Measurements from ENCODE around the gene ELMOD1. TPM values are rescaled to one million over a fixed set of nuclear protein-coding genes. Genes with fewer than 3 reads are reported as not detected.
"Not testable (repeated sequence)": the region's sequence is repeated elsewhere in the genome, so short reads cannot be mapped to it uniquely, and the experiment has no call there.

The ELMOD1 gene
- total and polyA plus RNA-seq, 10 of the 15 experiments (the other 5 are each of a cell fraction or from before 2014, with no cell fraction given), result not detected

DNA sequence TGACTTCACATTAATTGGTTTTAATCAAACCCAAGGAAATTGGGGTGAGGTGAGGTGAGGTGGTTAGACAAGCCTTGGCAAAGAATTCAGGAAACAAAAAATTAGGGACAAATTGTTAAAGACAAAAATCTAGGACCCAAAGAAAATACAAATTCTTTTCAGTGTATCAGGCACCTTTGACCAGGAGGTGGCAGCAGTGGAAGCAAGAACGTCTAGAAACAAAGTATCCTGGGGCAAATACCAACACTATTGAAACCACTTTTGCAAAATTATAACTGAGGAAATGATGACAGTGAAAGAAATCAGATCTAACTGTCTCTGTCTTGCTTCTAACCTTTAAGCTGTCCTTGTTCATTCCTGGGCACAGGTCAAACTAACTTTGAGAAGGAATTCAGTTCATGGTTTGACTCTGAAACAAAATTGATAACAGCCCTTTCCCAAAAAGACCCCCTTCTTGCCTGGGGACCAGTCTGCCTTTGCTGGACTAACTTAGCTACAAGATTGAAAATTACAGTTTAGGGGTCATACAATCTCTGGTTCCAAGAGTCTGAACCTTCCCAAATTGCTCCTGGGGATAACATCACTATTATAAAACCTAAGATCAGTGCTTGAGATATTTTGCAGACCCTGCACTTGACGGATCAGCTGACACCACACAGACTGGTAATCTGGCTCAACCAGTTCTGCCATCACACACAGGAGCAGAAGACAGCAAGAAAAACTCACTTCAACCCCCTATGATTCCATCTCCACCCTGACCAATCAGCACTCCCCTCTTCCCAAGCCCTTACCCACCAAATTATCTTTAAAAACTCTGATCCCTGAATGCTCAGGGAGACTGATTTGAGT is 14.2 kb upstream of the ELMOD1 start:
- H3K79me2 ChIP-seq (ENCODE audit: control insufficient read depth, insufficient read depth, low read length); H3K4me3 ChIP-seq; BruUV-seq (replicated peaks); H3K9me3 ChIP-seq (replicated peaks; ENCODE audit: control insufficient read depth, insufficient read depth, low read length); POLR2A ChIA-PET; H3K4me1 ChIP-seq (ENCODE audit: control insufficient read depth, insufficient read depth, low read length); H2AFZ ChIP-seq (ENCODE audit: control insufficient read depth, low read depth, low read length); H3K4me2 ChIP-seq (ENCODE audit: control insufficient read depth, insufficient read depth); DNase-seq (ENCODE audit: low read depth, low spot score); H4K20me1 ChIP-seq (ENCODE audit: control insufficient read depth, insufficient read depth); H3K36me3 ChIP-seq (ENCODE audit: control insufficient read depth in 2 of 2, insufficient read depth in 2 of 2, low read length in 1 of 2); H3K9ac ChIP-seq (ENCODE audit: control insufficient read depth, insufficient read depth, low read length); H3K27ac ChIP-seq (ENCODE audit: control insufficient read depth, insufficient read depth); H3K27me3 ChIP-seq (replicated peaks in 1 of 2; ENCODE audit: control insufficient read depth in 2 of 2, insufficient read depth in 2 of 2, low read length in 1 of 2): not testable (repeated sequence)
- in situ Hi-C loops (cut with MboI), result loop anchor here (5.0 to 10.0 kb wide), 2 partner anchors 106 to 318 kb away; no protein-coding TSS in a partner anchor
- peak; percentile 27 for FAIRE-seq
- SMC1A ChIA-PET (ENCODE audit: uncharacterized antibody, unreplicated experiment), result interaction anchor here (0.7 to 5.6 kb wide), 13 partner anchors 10 to 194 kb away, joined by 3 to 78 read pairs (median 3); no protein-coding TSS in a partner anchor
- RAD21 ChIA-PET (ENCODE audit: unreplicated experiment), result interaction anchor here (1.0 to 2.9 kb wide), 2 partner anchors 112 to 194 kb away, joined by 5 to 23 read pairs; no protein-coding TSS in a partner anchor
- peak; percentile 67 for TF ChIP-seq RAD21 (IDR thresholded peaks at IDR 0.05; ENCODE audit: insufficient read depth, low read depth, low read length)
- peak; percentile 72 for TF ChIP-seq SMC3 (IDR thresholded peaks at IDR 0.05; ENCODE audit: borderline replicate concordance, low read length)
- TF ChIP-seq, protein P1, sequence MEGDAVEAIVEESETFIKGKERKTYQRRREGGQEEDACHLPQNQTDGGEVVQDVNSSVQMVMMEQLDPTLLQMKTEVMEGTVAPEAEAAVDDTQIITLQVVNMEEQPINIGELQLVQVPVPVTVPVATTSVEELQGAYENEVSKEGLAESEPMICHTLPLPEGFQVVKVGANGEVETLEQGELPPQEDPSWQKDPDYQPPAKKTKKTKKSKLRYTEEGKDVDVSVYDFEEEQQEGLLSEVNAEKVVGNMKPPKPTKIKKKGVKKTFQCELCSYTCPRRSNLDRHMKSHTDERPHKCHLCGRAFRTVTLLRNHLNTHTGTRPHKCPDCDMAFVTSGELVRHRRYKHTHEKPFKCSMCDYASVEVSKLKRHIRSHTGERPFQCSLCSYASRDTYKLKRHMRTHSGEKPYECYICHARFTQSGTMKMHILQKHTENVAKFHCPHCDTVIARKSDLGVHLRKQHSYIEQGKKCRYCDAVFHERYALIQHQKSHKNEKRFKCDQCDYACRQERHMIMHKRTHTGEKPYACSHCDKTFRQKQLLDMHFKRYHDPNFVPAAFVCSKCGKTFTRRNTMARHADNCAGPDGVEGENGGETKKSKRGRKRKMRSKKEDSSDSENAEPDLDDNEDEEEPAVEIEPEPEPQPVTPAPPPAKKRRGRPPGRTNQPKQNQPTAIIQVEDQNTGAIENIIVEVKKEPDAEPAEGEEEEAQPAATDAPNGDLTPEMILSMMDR (IDR thresholded peaks at IDR 0.05 in 2 of 3, conservative IDR thresholded peaks at IDR 0.05 in 1 of 3; ENCODE audit: control insufficient read depth in 2 of 3, extremely low read depth in 1 of 3, insufficient read depth in 1 of 3, low read depth in 3 of 3, low read length in 3 of 3), result peak; percentile 60 to 71 (median 69)
- WGBS (ENCODE audit: insufficient coverage, insufficient replicate concordance, low lambda C conversion rate, missing lambda C conversion rate), result 0% methylated on average over 2 of the region's 2 CpGs
- CTCF ChIA-PET, result interaction anchor here (0.7 to 21.8 kb wide), 10 partner anchors 10 to 115 kb away, joined by 3 to 536 read pairs (median 5); partner anchors contain the start of gene ALKBH8
- intact Hi-C loops (cut with micrococcal nuclease; ENCODE audit: unreplicated experiment), result loop anchor here (1.0 to 5.0 kb wide), 2 partner anchors 113 to 191 kb away; no protein-coding TSS in a partner anchor
- peak; percentile 75 for ATAC-seq

Measured in GM12878 (cell line).